Suprapubic skin (tissue), 3 donors: ENCODE data around the gene TMCO4.

Source experiments
- POLR2A ChIP-seq, 2 donors: fragments of 450-650 bp; IDR thresholded peaks; one replicate each; pipeline ENCODE4 v1.6.1; 2017; ENCODE audit warnings: antibody characterized with exemption in 2 of 2, mild to moderate bottlenecking in 2 of 2, moderate library complexity in 2 of 2
- TF ChIP-seq, protein P1 (sequence below), 2 donors: fragments of 200-600 bp in 1 of 2; fragments of 450-650 bp in 1 of 2; sonication (generic) in 1 of 2; IDR thresholded peaks; one replicate each; pipeline ENCODE4 v1.5.1; 2016 to 2019; ENCODE audit warnings: antibody characterized with exemption in 2 of 2, mild to moderate bottlenecking in 1 of 2, moderate library complexity in 1 of 2

DNA sequence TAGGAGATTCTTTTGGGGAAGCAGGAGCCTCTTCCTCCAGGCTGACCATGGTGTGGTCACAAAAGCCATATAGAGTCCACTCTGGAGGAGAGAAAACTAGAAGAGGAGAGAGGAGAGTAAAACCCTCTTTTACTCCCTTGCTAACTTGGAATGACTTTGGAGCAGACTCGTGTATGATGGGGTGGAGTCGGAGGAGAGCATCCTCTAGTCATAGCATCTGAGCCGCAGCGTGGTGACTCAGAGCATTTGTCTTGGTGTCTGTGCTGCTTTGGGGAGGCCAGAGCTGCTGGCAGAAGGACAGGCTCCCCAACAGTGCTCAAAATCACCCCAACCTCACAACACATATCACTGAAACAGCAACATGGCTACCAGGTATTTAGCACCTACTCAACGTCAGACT, 123.9 kb downstream of the TMCO4 start:
- TF ChIP-seq, protein P1, sequence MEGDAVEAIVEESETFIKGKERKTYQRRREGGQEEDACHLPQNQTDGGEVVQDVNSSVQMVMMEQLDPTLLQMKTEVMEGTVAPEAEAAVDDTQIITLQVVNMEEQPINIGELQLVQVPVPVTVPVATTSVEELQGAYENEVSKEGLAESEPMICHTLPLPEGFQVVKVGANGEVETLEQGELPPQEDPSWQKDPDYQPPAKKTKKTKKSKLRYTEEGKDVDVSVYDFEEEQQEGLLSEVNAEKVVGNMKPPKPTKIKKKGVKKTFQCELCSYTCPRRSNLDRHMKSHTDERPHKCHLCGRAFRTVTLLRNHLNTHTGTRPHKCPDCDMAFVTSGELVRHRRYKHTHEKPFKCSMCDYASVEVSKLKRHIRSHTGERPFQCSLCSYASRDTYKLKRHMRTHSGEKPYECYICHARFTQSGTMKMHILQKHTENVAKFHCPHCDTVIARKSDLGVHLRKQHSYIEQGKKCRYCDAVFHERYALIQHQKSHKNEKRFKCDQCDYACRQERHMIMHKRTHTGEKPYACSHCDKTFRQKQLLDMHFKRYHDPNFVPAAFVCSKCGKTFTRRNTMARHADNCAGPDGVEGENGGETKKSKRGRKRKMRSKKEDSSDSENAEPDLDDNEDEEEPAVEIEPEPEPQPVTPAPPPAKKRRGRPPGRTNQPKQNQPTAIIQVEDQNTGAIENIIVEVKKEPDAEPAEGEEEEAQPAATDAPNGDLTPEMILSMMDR (IDR thresholded peaks at IDR 0.05) = no peak
- no peak for TF ChIP-seq POLR2A (IDR thresholded peaks at IDR 0.05)
